ENCODE results near the gene INTS14. TPM values are rescaled to one million over a fixed set of nuclear protein-coding genes. Genes with fewer than 3 reads are reported as not detected.

The INTS14 gene
- 41.0 and 46.7 TPM in 2 replicates for total RNA-seq (2014; rRNA removed; shearing (Covaris generic))

DNA sequence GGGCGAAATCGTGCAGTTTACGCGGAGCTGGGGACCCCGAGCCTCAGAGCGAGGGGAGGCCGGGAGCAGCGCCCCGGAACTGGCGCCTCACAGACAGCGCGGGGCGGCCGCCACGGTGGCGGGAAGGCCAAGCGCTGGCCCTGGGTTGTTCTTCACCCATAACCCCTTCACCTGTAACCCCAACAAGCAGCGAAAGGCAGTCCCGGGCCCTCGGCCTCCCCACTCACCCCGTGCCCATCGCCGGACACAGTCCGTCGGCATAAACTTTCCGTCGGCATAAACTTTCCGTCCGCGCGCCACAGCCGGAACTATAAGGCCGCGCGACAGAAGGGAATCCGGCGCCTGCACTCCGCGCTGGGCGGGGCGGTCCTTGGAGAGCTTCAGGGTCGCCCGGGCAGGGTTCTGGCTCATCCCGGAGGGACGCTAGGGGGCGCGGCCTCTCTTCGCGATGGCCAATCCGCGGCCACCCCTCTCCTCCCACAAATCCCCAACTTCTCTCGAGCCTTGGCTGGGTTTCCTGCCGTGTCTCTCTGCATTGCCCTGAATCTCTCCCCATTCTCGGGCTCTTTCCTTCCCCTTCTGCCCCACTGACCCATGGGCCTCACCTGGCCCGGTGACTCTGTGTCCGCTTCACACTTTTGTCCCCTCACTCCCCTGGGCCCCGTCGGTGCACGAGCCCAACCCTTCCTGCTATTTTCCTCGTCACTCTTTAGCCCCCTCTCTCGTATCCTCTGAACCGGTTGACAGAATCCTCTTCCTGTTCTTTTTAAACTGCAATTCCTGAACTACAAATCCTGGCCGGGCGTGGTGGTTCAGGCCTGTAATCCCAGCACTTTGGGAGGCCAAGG lies at the start of gene INTS14:
INTS14 (minus strand) TSS at position 261 of the 848 bp plus-strand sequence. CDS start 3,751 bp downstream, outside the sequence.
- peak; percentile 94 for DNase-seq (ENCODE audit: low spot score)

DNA sequence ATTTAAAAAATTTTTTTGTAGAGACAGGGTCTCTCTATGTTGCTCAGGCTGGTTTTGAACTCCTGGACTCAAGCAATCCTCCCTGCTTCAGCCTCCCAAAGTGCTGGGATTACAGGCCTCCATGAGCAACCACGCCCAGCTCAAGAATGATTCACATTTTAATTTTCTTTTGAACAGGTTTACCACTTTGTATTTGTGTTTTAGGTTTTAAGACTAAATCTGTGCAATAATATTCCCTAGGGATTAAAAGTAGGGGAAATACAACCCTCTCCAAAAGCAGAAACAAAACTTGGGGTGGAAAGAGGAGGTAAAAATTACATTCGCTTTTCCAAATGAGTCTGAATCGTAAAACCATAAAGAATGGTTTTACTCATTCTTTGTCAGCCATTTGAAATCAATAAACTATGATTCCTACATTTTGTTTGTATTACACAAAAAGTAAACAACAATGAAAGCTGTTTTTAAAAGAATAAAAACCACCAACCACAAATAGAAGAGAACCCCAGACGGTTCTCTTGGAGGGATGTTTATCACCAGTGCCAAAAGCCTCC lies 48.6 kb upstream of the INTS14 start:
- DNase-seq (ENCODE audit: low spot score), result no peak

DNA sequence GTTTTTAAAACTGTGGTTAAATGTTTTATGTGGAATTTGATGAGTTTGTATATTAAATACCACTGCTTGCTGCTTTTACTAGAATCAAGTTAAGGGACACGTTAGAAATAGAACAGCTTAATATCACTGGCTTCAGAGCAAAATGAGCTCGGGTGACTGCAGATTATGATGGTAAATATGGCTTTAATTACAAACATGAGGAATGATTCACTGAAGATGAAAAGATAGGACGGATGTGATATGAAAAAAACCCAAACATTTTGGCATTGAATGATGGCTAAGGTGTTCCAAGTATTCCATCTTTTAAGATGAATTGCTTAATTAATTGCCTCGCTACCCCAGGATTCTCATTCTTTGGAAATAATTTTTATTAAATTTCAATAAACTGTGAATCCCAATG lies 44.5 kb upstream of the INTS14 start:
- DNase-seq (ENCODE audit: low spot score), result no peak

DNA sequence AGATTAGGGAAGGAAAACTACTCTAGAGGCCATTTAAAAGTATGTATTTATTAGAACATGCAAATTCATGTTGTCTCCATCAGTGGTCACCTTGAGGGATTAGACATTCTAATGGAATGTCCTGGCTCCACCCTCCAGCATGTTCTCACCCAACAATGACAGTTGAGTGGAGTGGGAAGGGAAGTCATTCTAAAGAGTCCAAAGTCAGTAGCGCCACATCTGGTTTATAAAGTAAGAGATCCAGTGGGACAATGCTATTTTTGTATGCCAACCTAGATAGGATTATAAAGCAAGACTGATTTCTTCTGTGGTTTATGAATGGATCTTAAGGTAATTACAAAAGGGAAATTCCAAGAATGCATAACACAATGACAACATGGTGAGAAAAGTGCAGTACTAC lies 44.1 kb upstream of the INTS14 start:
- peak; percentile 80 for DNase-seq (ENCODE audit: low spot score)

DNA sequence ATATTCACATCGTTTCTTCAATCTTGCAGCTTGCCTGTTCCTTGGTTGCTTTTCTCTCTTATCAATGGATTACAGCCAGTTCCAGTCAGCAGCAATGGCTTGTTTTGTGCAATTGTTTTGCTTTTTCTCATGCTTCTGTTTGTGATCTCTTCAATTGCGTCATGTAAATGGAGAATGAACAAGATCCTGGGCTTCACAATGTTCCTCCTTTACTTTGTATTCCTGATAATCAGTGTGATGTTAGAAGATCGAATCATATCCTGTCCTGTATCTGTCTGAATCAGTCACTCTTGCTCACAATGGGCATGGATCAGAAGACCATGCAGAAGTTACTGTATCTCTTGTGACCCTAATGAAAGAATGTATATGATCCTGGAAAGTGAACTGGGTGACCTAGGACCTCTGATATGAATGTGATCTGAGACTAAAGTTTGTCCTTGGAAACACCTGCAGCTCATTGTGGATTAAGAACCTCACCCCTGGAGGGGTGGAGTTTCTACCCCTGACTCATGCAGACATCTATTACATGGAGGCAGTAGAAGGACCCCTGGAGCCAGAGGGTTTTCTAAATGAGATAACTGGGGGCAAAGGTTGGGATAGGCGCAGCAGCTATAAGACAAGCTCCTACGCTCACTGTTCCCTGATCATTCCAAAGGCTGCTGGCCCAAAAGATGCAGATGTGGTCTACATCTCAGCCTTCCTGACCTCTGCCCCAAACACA lies 43.0 kb upstream of the INTS14 start:
- no peak for DNase-seq (ENCODE audit: low spot score)

DNA sequence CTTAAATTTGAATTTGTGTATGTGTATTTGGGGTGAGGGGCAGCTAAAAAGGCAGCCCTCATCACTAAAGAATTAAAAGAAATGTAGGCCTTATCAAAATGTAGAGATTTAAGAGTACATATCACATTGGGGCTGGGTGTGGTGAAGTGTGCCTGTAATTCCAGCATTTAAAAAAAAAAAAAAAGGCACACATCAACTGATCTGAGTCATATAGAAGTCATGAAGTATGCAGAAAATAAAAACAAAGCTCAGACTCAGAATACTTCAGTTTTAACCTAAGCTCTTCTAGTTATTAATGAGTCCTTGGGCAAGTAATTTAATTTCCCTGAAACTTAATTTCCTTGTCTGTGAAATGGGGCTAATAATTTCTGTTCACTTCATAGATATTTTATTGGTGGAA lies 42.4 kb upstream of the INTS14 start:
- peak; percentile 50 for DNase-seq (ENCODE audit: low spot score)

DNA sequence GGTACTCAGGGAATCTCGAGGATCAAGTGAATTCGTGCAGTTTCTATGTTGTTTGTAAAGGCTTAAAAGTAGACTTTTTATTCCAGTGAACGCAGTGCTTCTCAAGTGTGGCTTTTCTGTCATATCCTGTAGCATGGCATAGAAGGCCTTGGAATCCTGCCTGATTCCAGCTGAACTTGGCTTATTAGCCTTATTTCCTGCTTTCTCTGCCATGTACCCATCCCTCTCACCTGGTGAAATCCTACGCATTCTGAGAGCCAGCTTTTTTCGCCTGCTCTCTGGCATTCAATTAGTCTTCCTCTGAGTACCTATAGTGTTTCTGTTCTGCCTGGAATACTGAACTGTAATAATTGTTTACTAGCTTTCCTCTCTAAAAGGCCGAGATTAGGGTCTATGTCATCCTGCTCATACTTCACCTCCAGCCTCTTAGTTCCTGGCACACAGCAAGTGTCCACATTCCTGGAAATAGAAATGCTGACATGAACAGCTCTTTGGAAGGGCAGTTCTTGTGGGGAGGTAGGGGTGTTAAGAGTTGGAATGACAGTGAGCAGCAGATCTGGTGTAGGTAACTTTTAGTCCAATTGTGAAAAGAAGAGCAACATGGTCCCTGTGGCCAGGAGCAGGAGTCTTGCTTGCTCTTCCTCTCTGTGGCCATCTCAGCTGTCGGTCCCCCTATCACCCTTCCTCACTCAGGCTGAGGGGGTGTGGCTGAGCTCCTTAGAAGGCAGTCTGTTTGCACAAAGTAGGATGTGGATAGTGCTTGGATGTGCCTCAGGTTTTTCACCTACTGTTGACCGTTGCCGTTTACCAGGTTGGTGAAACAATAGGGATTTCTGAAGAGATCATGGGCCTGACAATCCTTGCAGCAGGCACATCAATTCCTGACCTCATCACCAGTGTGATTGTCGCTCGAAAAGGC lies 41.2 kb upstream of the INTS14 start:
- no peak for DNase-seq (ENCODE audit: low spot score)

DNA sequence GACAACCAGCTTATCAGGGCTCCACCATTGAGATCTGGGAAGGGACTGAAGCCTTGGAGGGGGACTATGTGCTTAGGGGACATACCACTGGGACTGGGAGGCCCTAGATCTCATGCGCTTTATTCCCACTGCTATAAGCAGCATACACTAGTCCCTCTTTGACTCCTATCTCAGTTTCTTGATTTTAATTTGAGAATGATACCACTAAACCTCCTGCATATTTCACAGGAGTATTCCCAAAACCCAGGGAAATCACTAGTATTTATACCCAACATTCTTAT lies 40.1 kb upstream of the INTS14 start:
- DNase-seq (ENCODE audit: low spot score), result no peak

DNA sequence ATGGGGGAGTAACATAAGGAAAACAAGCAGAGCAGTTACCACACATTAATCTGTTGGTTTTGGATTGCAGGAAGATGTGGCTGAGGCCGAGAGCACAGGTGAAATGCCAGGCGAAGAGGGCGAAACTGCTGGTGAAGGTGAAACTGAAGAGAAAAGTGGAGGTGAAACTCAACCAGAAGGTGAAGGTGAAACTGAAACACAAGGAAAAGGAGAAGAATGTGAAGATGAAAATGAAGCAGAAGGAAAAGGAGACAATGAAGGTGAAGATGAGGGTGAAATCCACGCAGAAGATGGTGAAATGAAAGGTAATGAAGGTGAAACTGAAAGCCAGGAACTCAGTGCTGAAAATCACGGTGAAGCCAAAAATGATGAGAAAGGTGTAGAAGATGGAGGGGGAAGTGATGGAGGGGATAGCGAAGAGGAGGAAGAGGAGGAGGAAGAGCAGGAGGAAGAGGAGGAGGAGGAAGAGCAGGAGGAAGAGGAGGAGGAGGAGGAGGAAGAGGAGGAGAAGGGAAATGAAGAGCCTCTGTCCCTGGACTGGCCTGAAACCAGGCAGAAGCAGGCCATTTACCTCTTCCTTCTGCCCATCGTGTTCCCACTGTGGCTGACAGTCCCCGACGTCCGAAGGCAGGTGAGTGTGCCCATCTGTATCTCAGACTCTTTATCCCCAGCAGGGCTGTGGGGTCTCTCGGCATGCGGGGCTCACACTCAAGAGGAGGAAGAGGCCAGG lies 39.5 kb upstream of the INTS14 start:
- no peak for DNase-seq (ENCODE audit: low spot score)

DNA sequence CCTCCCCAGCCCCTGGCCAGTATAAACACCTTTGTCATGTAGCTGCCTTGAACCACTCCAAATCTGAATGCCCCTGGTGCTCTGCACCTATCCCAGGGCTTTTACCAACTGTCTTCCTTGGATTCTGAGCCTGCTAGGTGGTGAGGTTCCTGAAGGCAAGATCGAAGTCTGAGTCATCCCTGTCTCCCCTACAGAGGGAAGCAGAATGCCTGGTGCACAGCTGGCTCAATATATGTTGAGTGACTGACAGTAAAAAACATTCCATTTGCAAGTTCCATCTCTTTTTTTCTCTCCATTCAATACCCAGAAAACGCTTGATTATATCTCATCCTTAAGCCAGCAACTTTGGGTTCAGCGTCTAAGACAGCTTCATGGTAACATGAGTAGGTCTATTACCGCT lies 35.6 kb upstream of the INTS14 start:
- DNase-seq (ENCODE audit: low spot score), result peak; percentile 9

DNA sequence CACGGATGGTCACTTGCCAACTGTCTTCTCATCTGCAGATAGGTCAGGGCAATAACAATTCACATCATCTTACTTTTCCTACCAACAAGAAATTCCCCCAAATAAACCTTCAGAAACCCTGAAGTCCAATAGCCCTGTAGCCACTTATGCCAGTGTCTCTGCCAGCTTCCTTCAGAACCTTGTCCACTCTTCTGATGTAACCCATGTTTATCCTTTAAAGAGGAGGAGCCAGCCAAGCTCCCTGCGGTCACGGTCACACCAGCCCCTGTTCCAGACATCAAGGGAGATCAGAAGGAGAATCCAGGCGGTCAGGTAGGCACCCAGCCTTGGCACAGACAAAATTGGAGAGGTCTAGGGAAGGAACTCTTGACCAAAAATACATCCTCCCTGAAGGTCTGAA lies 34.5 kb upstream of the INTS14 start:
- no peak for DNase-seq (ENCODE audit: low spot score)

DNA sequence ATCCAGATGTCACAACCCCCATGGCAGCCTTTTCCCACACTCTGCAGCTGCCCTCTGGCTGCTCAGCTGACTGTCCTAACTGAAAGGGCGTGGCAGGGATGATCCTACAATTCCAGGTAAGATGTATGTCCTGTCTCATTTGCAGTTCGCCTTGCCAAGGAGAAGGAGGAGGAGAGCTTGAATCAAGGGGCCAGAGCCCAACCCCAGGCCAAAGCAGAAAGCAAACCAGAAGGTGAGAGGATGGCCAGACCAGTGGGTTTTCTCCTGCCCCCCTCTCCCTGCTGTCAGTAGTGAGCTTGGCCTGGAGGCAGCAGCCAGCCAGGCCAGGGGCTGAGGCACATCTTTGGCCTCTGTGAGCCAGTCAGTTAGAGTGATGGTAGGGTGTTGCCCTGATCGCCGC lies 33.4 kb upstream of the INTS14 start:
- no peak for DNase-seq (ENCODE audit: low spot score)

DNA sequence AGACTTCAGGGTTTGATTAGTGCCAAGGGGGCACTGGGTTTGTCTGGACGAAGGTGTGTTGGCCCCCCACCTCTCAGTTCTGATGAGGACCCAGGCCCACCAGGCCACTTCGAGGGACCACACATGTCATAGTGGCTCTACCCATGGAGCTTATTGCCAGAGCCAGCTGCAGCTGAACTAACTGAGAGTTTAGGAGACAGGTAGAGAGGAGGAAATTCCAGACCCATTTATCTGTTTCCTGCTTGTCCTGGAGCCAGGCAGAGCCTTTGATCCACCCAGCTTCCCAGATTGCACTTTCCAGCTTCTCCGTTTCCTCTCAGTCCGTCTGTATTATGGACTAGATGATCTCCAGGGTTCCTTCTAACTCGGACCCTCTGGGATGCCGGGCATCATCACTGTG lies 31.7 kb upstream of the INTS14 start:
- DNase-seq (ENCODE audit: low spot score), result peak; percentile 10

DNA sequence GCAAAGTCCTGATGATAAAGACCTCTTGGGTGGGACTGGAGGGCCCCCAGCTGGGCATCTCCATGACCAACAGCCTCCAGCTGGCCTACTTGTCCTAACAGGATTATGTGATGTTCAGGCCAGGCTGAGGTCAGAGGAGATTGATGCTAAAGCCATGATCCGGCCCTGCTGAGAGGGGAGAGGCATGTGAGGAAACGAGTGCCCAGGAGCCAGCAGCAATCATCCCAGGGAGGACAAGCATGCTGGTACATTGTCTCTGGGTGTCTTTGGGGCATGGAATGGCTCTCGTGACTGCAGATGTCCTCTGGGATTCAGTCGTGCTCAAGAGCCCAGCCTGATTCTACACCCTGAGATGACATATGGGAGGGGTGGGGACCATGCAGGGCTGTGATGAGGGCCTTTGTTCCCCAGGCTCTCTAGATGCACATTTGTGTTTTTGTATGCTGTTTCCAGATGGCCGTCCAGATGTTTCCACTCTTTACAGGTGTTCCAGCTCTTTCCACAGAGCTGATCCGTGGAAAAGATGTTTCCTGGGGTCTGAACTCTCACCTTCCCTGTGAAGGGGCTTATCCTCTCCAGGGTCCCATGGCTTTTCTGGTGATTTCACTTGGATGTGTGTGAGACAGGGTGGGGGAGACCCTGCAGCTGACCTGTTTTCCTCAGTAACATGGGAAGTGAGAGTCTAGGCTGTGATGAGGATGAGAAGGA lies 31.0 kb upstream of the INTS14 start:
- DNase-seq (ENCODE audit: low spot score), result no peak

DNA sequence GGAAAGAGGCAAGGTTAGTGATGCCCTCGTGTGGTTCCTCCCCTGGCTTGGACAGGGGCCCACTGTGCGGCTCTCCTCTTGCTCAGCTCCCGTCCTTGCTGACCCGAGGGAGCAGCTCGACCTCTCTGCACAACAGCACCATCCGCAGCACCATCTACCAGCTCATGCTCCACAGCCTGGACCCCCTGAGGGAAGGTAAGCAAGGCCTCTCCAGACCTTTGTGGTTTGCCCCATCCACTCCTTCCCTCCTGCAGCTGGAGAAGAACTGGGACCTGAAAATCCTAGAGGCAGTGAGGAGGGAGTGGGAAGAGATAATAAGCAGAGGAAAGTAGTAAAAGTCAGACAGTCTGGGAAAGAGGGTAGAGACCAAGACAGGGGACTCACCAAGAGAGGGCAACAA lies 28.6 kb upstream of the INTS14 start:
- no peak for DNase-seq (ENCODE audit: low spot score)

DNA sequence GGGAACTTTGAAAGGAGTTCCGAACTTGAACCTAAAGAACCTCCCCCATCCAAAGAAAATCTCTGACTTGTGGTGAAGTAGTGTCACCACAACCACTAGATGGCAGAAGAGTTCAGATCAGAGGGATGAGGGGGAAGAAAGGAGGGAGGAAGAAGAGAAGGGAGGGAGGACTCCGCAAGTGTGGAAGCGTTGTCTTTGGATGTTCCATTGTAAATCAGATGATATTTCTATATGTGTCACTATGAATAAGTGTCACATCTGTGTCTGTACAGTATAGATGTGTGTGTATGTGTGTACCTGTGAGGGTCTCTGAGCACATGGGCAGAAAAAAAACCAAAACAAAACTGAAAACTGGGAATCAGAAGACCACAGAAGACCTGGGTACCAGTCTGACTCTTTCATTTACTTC lies 27.8 kb upstream of the INTS14 start:
- peak; percentile 62 for DNase-seq (ENCODE audit: low spot score)

DNA sequence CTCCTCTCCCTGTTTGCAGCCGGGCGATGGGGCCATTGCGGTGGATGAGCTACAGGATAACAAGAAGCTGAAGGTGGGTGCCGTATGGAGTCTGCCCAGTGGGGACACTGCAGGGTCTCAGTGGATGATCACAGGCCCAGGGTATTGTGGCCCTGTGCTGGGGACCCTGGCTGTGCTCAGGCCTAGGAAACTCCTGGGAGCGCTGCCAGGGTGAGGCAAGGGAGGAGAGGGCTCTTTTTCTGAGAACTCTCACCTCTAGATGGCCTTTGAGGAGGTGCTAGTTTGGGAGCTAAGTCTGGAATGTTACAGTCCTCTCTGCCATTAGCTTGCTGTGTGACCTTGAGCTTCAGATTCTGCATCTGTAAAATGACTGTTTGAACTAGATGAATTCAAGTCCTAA lies 27.2 kb upstream of the INTS14 start:
- DNase-seq (ENCODE audit: low spot score), result no peak

DNA sequence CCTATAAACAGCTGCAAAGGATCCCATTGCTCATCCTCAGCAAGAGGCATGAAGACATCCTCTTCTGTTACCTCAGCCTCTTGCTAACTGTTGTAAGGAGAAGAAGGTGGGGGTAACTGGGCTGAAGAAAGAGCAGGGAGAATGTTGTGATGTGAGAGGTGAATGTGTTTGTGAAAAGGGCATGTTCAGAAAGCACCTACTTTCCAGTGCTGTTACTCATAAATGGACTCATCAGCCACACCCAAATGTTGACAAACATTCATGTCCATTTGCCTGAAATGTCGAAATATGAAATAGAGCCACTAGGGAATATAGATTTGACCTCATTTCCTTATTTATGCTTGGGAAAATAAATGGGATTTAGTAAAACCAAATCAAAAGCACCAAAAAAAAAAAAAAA lies 23.4 kb upstream of the INTS14 start:
- no peak for DNase-seq (ENCODE audit: low spot score)

DNA sequence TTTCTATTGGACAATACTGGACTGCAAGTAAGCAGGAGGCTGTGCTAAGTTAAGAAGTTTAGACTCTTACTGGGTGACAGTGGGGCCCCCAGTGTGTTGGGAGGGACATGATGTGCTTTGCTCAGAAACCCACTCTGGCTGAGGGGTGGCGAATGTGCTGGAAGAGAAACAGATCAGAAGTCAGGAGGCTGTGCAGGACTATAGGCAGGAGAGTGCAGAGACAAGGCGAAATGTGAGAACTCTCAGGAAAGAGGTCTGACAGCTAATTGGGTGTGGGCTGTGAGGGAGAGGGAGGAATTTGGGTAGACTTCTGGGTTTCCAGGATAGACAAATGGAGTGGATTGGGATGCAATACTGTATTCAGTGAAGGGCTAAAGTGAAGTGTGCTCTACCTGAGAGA lies 22.8 kb upstream of the INTS14 start:
- DNase-seq (ENCODE audit: low spot score), result no peak

DNA sequence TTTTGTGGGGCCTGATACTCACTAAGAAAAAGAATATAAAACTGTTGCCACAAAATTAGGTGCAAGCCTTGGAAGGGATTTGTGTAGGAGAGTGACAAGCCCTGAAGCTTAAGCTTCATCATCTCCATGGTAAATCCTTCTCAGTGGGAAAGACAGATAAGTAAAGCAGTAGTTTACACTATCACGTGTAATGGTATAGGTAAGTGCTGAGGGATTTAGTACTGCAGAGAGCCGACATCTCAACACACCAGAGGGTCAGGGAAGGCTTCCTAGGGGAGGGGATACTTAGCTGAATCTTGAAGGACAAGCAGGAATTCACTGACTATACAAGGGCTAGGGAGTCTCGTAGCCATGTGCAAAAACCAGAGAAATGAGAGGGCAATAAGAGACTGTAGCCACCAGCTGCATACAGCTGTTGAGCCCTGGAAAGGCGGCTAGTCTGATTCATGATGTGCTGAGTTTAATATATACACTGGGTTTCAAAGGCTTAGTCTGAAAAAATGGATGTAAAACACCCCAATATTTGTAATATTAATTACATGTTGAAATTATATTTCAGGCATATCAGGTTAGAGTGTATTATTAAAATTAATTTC lies 21.9 kb upstream of the INTS14 start:
- no peak for DNase-seq (ENCODE audit: low spot score)
